Measurements from ENCODE around the gene STXBP5. TPM values are rescaled to one million over a fixed set of nuclear protein-coding genes. Genes with fewer than 3 reads are reported as not detected.

Gene STXBP5
- total RNA-seq, 1 experiment from 2014 or later = 11.6 TPM

- Histone ChIP-seq H2AFZ (ENCODE audit: low read length) (no peak overlapping the region), H4K20me1 (ENCODE audit: control insufficient read depth, insufficient read depth, insufficient read length) (no peaks in the 10 kb centered on the region), H3K14ac (ENCODE audit: insufficient read depth, low read length) (no peak overlapping the region), H4K8ac (replicated peaks; ENCODE audit: insufficient read length, low read depth, low read length) (no peak overlapping the region), H3K56ac (ENCODE audit: insufficient read length, low read depth, low read length) (no peak overlapping the region), H3K4me2 (ENCODE audit: insufficient read depth, insufficient read length, low read length) (no peak overlapping the region), H3K23me2 (ENCODE audit: insufficient read length, low read depth, low read length, poor library complexity, severe bottlenecking) (no peaks in the 10 kb centered on the region), H4K5ac (ENCODE audit: insufficient read length, low read depth, low read length) (no peak overlapping the region), H3K27ac (ENCODE audit: insufficient read length, low read depth, low read length) (no peak overlapping the region), H2BK15ac (ENCODE audit: low read depth, low read length) (no peak overlapping the region), H4K91ac (ENCODE audit: insufficient read length, low read depth, low read length) (no peak overlapping the region), H3K18ac (ENCODE audit: insufficient read length, low read depth, low read length) (no peak overlapping the region), H2BK20ac (ENCODE audit: low read depth, low read length, poor library complexity, severe bottlenecking) (no peak overlapping the region), H3K4me1 (ENCODE audit: insufficient read depth, low read length) (no peaks in the 10 kb centered on the region; the same call in 1 of the 2 replicates), H3K9ac (ENCODE audit: extremely low read depth, insufficient read length, low read length) (no peak overlapping the region), H2AK5ac (ENCODE audit: insufficient read length, low read length) (no peak overlapping the region), H2BK12ac (ENCODE audit: insufficient read length, low read depth, low read length) (no peak overlapping the region), H2BK5ac (ENCODE audit: insufficient read length, low read length) (no peak overlapping the region), H3K9me3 (ENCODE audit: control insufficient read depth, low read depth, low read length) (no peaks in the 10 kb centered on the region), H3K79me1 (ENCODE audit: insufficient read depth, low read depth, low read length, poor library complexity, severe bottlenecking) (no peaks in the 10 kb centered on the region), H3K4ac (ENCODE audit: low read depth, low read length) (no peak overlapping the region), H3K27me3 (ENCODE audit: insufficient read depth, low read length) (no peaks in the 10 kb centered on the region), H2BK120ac (ENCODE audit: low read depth, low read length, poor library complexity, severe bottlenecking) (no peak overlapping the region), H3T11ph (ENCODE audit: low read length) (no peak overlapping the region), H3K79me2 (ENCODE audit: insufficient read depth, low read length) (no peaks in the 10 kb centered on the region), H3K23ac (ENCODE audit: insufficient read length, low read depth, low read length) (no peak overlapping the region)
- no peak for TF ChIP-seq CTCF (conservative IDR thresholded peaks at IDR 0.05)
- no CpG with 5 or more reads among the region's 1 CpG for WGBS (ENCODE audit: extremely low coverage, insufficient read length, low lambda C conversion rate)
- H3K4me3 Mint-ChIP-seq = no peak overlapping the region
- no peaks in the 10 kb centered on the region for H3K27me3 Mint-ChIP-seq (ENCODE audit: low read depth)
- H3K9me3 Mint-ChIP-seq = no peaks in the 10 kb centered on the region
- H3K4me1 Mint-ChIP-seq = peaks cover 9 to 10% of the 10 kb centered on the region in 2 experiments; a peak in 3 of 4 replicates
- H3K36me3 Mint-ChIP-seq (ENCODE audit: insufficient read depth in 1 of 3, low read depth in 3 of 3) = no peaks in the 10 kb centered on the region
- DNase-seq = no peak
- no peak overlapping the region for H3K27ac Mint-ChIP-seq
Measured at GRCh38 chr6:147176795-147177194, 27.4 kb upstream of the STXBP5 start.

All from H9 (cell line).